Hematopoietic multipotent progenitor cell treated with erythropoietin and hydrocortisone succinate and interleukin-3 and kit ligand, for 4 days (in vitro differentiated cells): ENCODE results near the gene HSPA1A.
"Not testable (repeated sequence)": the region's sequence is repeated elsewhere in the genome, so short reads cannot be mapped to it uniquely, and the experiment has no call there.

ENCODE experiments used
- DNase-seq: peaks from one replicate; pipeline ENCODE4 v3.0.0-alpha.2; 2015

HSPA1A gene

GRCh38 chr6:31837369-31838113 lies 22.2 kb downstream of the HSPA1A start:
- DNase-seq: peak; percentile 43

GRCh38 chr6:31838114-31838553 lies 22.8 kb downstream of the HSPA1A start:
- DNase-seq: not testable (repeated sequence)

- DNase-seq: no peak
These were observed 23.6 kb downstream of the HSPA1A start for GRCh38 chr6:31838968-31839367.

- not testable (repeated sequence) for DNase-seq
These were observed 24.4 kb downstream of the HSPA1A start for GRCh38 chr6:31839779-31840126.

GRCh38 chr6:31842053-31842452 lies 26.7 kb downstream of the HSPA1A start:
- no peak for DNase-seq

- DNase-seq: no peak
These were observed 29.2 kb downstream of the HSPA1A start for GRCh38 chr6:31844507-31844906.

- no peak for DNase-seq
These were observed 32.1 kb downstream of the HSPA1A start for GRCh38 chr6:31847276-31847978.

- no peak for DNase-seq
These were observed 35.6 kb downstream of the HSPA1A start for GRCh38 chr6:31850765-31851484.

GRCh38 chr6:31851485-31851832 lies 36.1 kb downstream of the HSPA1A start:
- no peak for DNase-seq

- DNase-seq: not testable (repeated sequence)
These were observed 36.8 kb downstream of the HSPA1A start for GRCh38 chr6:31851980-31852718.

GRCh38 chr6:31857774-31858173 lies 42.4 kb downstream of the HSPA1A start:
- DNase-seq: not testable (repeated sequence)

- no peak for DNase-seq
These were observed 43.4 kb downstream of the HSPA1A start for GRCh38 chr6:31858707-31859106.

GRCh38 chr6:31859923-31860322 lies 44.6 kb downstream of the HSPA1A start:
- DNase-seq: no peak

GRCh38 chr6:31860349-31860748 lies 45.0 kb downstream of the HSPA1A start:
- no peak for DNase-seq

GRCh38 chr6:31861150-31861549 lies 45.8 kb downstream of the HSPA1A start:
- DNase-seq: no peak

- no peak for DNase-seq
These were observed 46.6 kb downstream of the HSPA1A start for GRCh38 chr6:31861919-31862343.

GRCh38 chr6:31862344-31863235 lies 47.2 kb downstream of the HSPA1A start, which contains the start of gene NEU1:
NEU1 (minus strand) TSS chr6:31862821; CDS start chr6:31862776, 45 bp downstream.
- DNase-seq: peak; percentile 100

GRCh38 chr6:31864123-31864562 lies 48.8 kb downstream of the HSPA1A start:
- not testable (repeated sequence) for DNase-seq

GRCh38 chr6:31864818-31865204 lies 49.5 kb downstream of the HSPA1A start:
- DNase-seq: no peak

GRCh38 chr6:31865205-31866118 lies 50.1 kb downstream of the HSPA1A start:
- no peak for DNase-seq
